Measurements from ENCODE around the gene IFNGR1.

IFNGR1 gene

GRCh38 chr6:137229075-137229759, 10.0 kb upstream of the IFNGR1 start:
- no peak for DNase-seq (ENCODE audit: low read depth)
- TF ChIP-seq CTCF (IDR thresholded peaks at IDR 0.05; ENCODE audit: low read depth, low read length, missing control alignments): no peak
- no peak overlapping the region for H3K4me3 ChIP-seq (ENCODE audit: low read depth, low read length)

GRCh38 chr6:137227871-137228302, 8.7 kb upstream of the IFNGR1 start:
- no peak overlapping the region for H3K4me3 ChIP-seq (ENCODE audit: low read depth, low read length)
- no peak for TF ChIP-seq CTCF (IDR thresholded peaks at IDR 0.05; ENCODE audit: low read depth, low read length, missing control alignments)
- DNase-seq (ENCODE audit: low read depth): no peak

- DNase-seq (ENCODE audit: low read depth): no peak
- no peak for TF ChIP-seq CTCF (IDR thresholded peaks at IDR 0.05; ENCODE audit: low read depth, low read length, missing control alignments)
- H3K4me3 ChIP-seq (ENCODE audit: low read depth, low read length): no peak overlapping the region
Observed at GRCh38 chr6:137226697-137227096, 7.5 kb upstream of the IFNGR1 start.

GRCh38 chr6:137224799-137225198, 5.6 kb upstream of the IFNGR1 start:
- H3K4me3 ChIP-seq (ENCODE audit: low read depth, low read length): no peak overlapping the region
- peak; percentile 68 for DNase-seq (ENCODE audit: low read depth)
- no peak for TF ChIP-seq CTCF (IDR thresholded peaks at IDR 0.05; ENCODE audit: low read depth, low read length, missing control alignments)

GRCh38 chr6:137223370-137224131, 4.4 kb upstream of the IFNGR1 start:
- TF ChIP-seq CTCF (IDR thresholded peaks at IDR 0.05; ENCODE audit: low read depth, low read length, missing control alignments): no peak
- no peak overlapping the region for H3K4me3 ChIP-seq (ENCODE audit: low read depth, low read length)
- DNase-seq (ENCODE audit: low read depth): no peak

- TF ChIP-seq CTCF (IDR thresholded peaks at IDR 0.05; ENCODE audit: low read depth, low read length, missing control alignments): no peak
- H3K4me3 ChIP-seq (ENCODE audit: low read depth, low read length): no peak overlapping the region
- no peak for DNase-seq (ENCODE audit: low read depth)
Observed at GRCh38 chr6:137222381-137222780, 3.2 kb upstream of the IFNGR1 start.
